GM21723 (cell line): ENCODE results near the gene ZC3H12D.
"Not testable (repeated sequence)": the region's sequence is repeated elsewhere in the genome, so short reads cannot be mapped to it uniquely, and the experiment has no call there.

Source experiments
- ATAC-seq: cut with Tn5 transposase; IDR thresholded peaks from one replicate; pipeline ENCODE4 v1.9.1; 2021; ENCODE audit warnings: mild to moderate bottlenecking, moderate library complexity; ENCODE audit not compliant: unreplicated experiment

ZC3H12D gene

DNA sequence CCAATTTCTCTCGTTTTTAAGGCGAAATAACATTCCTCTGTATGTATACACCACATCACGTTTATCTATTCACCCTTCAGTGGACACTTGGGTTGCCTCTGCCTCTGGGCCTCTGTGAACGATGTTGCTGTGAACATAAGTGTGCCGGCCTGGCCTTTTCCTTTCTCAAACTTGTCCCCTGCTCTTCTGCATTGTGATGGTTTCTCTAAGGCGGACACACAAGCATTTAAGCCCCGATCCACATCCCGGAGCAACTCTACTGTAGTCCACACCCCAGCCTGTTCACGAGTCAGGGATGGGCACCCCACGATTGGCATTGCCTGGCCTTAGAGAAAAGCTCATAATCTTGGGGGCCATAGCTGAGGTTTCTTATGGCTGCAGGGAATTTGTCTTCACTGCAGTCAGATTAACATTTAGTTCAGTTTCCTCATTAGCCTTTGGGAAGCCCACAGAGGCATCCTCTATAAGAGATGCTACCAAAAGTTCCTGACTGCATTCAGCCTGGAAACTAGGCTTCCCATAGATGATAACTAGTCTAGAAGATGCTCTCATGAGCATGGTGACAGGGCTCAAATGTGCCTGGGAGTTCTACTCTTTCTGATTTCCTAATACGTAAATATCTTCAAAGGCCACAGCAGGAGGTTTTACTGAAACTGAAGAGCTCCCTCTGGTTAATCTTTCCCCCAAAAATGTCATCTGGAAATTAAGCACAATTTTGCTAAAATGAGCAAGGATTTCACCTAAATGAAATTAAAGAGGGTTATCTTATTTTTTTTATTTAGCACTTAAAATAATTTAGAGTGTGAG, 762 bp downstream of the ZC3H12D start:
- ATAC-seq, result no peak

DNA sequence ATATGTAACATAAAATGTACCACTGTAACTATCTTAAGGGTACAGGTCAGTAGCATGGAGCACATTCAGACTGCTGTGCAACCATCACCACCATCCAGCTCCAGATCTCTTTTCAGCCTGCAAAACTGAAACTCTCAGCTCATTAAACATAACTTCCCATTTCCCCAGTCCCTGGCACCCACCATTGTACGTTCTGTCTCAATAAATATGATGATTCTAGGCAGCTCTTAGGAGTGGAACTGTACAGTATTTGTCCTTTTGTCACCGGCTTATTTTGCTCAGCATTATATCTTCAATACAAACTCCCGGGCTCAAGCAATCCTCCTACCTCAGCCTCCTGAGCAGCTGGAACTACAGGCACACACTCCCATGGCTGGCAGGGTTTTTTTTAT, 1.5 kb downstream of the ZC3H12D start:
- no peak for ATAC-seq

DNA sequence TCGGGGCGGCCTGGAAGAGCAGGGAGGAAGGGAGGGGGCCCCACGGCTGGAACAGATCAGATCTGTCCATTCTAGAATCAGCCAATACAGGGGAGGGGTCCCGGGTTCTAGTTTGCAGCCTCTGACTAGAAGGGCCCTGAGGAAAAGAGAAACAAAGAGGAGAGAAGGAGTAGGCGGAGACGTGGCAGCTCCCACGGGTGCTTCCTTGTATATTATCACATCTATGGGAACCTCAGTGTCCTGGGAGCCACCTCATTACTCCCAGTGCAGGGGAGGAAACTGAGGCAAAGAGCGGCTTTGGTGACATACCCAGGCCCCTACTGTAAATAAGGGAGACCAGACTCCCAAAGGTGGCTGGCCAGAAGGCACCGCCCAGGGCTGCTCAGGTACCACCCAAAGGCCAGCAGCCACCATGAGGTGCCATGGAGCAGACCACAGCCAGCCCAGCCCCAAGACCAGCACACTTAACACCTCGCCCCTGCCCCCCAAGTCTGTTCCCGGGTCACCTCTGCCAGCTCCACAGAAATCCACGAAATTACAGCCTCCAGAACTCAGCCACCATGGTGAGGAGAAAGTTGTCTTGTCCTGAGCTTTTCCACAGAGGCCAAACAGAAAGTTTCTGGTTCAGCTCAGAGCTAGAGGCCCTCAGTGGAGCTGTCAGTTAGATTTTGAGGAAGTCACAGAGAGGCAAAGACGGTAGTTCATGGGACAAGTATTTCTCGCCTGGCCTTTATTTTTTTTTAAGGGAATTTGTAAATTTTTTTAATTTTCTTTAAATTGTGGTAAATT, 2.1 kb downstream of the ZC3H12D start:
- ATAC-seq, result peak; percentile 0

DNA sequence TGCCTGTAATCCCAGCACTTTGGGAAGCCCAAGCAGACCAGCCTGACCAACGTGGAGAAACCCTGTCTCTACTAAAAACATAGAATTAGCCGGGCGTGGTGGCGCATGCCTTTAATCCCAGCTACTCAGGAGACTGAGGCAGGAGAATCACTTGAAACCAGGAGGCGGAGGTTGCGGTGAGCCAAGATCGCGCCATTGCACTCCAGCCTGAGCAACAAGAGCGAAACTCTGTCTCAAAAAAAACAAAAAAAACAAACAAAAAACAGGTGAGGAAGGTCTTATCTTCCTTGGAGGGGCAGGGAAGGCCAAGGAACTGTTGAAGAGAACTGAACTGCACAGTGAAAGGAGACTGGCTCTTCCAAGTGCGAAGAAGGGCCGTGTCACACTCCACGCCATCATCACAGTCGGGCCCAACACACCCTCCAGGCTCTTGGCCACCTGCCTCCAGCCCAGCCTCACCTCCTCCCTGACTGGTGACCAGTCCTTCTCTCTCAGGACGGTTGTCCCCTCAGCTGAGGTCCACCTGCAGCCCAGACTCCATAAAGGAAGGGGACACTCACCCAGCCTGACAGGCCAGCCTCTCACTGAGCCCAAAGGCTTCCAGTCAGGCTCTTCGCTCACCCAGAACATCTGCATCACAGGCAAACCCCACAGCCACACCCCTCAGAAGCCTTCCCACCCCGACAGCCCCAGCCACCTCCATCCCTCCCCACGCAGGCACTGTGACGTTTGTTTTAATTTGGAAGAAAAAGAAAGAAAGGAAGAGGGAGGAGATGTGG, 4.1 kb downstream of the ZC3H12D start:
- ATAC-seq, result peak; percentile 15

DNA sequence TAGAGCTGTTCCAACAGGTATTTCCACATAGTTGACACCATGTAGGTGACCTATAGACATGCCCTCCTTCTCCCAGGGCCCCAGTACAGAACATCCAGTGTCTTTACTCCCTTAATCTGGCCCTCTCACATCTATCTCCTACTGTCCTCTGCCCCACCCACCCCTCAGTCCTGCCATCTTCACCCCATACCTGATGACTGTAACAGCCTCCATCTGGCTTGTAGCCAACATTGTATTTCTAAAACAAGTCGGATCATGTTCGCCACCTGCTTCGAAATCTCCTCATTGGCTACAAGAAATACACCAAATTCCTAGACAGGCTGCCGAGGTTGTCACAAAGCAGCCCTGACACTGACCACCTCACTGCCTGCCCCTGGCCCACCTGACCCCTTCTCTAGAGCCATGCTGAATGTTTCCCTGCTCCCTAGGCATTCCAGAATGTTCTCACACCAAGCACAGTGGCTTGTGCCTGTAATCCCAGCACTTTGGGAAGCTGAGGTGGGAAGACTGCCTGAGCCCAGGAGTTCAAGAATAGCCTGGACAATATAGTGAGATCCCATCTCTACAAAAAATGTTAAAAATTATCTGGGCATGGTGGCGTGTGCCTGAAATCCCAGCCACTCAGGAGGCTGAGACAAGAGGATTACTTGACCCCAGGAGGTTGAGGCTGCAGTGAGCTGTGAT, 6.0 kb downstream of the ZC3H12D start:
- no peak for ATAC-seq

- ATAC-seq, result no peak
These were observed 7.3 kb downstream of the ZC3H12D start for GRCh38 chr6:149477544-149477943.

- ATAC-seq, result no peak
These were observed 7.9 kb downstream of the ZC3H12D start for GRCh38 chr6:149476789-149477455.

DNA sequence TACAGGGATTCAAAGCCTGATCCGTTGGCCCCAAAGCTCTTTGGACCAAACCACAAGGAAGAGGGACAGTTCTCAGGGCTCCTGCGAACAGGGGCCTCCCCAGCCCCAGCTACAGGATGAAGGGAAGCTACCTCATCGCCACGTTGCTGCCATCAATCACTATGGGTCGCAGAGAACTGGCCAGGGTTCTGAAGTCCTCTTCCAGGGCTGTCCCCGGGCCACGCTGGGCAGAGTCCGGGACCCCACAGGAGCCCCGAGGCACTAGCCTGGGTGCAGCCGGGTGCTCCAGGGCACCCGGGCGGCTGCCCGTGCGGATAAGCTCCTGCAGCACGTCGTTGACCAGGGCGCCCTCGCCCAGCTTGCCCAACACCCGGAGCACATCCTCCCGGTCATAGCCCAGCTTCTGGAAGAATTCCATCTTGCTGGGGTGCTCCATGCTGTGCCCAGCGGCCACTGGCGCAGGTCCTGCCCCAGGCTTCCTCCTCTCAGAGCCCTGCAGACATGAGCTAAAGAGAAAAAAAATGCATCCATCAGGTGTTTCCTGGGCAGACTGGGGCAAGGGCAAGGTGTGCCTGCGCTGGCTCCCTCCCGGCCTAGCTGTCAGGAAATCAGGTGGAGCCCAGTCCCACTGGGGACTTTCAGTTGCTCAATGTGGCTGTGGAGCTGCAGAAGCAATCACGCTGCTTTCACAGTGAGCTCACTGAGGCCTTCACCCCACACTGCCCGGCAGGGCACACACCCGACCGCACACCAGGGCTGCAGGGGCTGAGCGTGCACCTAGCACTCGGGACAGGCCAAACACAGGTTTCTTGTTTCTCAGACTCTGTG, 10.5 kb downstream of the ZC3H12D start:
- peak; percentile 28 for ATAC-seq

- ATAC-seq, result peak; percentile 23
These were observed 11.4 kb downstream of the ZC3H12D start for GRCh38 chr6:149473080-149474052.

GRCh38 chr6:149472241-149472640, 12.6 kb downstream of the ZC3H12D start:
- ATAC-seq, result no peak

DNA sequence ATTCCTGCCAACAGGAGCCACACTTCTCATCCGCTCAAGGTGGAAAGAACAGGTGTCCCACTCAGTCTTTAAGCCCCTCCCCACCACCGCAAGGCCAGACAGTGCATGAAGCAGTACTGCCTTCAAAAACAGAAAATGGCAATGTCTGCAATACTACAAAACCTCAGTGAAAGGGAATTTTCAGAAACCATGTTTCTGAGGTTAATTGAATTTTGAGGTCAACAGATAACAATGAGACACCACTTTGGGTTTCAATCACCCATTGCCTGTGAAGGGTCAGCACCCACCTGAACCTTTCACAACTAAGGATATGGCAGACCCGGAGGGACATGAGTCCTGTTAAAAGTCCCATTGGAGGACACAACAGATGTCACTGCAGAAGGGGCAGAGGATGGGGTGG, 13.0 kb downstream of the ZC3H12D start:
- peak; percentile 38 for ATAC-seq

- no peak for ATAC-seq
These were observed 13.9 kb downstream of the ZC3H12D start for GRCh38 chr6:149470948-149471347.

DNA sequence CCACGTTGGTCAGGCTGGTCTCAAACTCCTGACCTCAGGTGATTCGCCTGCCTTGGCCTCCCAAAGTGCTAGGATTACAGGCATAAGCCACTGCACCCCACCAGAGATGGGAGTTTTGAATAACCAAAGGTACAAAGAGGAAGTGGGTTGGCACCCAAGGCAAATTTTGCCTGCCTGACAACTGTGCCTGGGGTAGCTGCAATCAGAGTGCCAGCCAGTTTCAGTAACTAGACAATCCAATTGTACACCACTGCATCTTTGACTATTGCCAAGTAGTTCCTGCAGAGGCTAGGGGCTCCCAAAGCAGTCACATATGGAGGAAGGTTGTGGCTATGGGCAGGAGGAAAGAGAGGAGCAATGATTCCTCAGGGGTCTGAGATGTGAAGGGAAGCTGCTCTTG, 16.6 kb downstream of the ZC3H12D start:
- peak; percentile 13 for ATAC-seq

DNA sequence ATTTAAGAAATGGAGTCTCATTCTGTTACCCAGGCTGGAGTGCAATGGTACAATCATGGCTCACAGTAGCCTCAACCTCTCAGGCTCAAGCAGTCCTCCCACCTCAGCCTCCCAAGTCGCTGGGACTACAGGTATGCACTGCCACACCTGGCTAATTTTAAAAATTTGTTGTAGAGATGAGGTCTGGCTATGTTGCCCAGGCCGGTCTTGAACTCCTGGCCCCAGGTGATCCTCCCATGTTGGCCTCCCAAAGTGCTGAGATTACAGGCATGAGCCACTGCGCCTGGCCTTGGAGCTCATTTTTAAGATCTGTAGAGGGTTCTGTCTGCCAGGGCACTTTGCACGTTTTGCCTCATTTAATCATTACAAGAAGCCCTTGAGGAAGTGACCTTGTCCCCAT, 17.5 kb downstream of the ZC3H12D start:
- no peak for ATAC-seq

GRCh38 chr6:149464411-149464810, 20.4 kb downstream of the ZC3H12D start:
- no peak for ATAC-seq

DNA sequence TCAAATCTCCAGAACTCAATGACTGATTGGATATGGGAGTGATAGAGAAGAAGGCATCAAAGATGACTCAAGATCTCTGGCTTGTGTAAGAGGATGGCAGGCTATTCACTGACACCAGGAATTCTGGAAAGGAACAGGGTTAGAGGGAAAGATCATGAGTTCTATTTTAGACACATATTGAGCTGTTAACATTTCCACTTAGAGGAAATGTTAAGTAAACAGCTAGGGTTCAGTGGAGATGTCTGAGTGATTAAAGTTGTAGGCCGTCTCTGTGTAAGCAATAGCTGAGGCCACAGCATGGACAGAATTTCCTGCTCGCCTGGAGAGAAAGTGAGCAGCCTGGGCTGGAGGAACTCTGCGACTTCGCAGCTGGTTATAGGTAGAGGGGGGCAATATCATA, 21.0 kb downstream of the ZC3H12D start:
- ATAC-seq, result no peak

DNA sequence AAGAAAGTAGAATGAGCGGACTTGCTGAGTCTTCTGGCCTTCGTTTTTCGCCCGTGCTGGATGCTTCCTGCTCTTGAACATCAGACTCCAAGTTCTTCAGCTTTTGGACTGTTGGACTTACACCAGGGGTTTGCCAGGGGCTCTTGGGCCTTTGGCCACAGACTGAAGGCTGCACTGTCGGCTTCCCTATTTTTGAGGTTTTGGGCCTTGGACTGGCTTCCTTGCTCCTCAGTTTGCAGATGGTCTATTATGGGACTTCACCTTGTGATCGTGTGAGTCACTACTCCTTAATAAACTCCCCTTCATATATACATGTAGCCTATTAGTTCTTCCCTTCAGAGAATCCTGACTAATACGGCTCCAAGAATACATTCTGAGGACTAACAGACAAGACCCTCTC, 22.1 kb downstream of the ZC3H12D start:
- not testable (repeated sequence) for ATAC-seq

- ATAC-seq, result no peak
These were observed 23.1 kb downstream of the ZC3H12D start for GRCh38 chr6:149461670-149462069.
